SU-DHL-6 (cell line): ENCODE results near the gene PCMT1.
"Not testable (repeated sequence)": the region's sequence is repeated elsewhere in the genome, so short reads cannot be mapped to it uniquely, and the experiment has no call there.

Experiments
- CTCF ChIP-seq: fragments of 200-600 bp; sonication (generic); IDR thresholded peaks from one replicate; pipeline ENCODE4 v1.5.1; 2017; ENCODE audit warnings: antibody characterized with exemption, mild to moderate bottlenecking, low read length, moderate library complexity; ENCODE audit not compliant: insufficient read depth, poor library complexity, severe bottlenecking
- EZH2phosphoT487 ChIP-seq: fragments of 200-600 bp; sonication (generic), shearing (Covaris generic); conservative IDR thresholded peaks from 2 replicates; pipeline ENCODE4 v1.6.1; 2018; ENCODE audit warnings: mild to moderate bottlenecking, antibody characterized with exemption, low read length, moderate library complexity, mixed read lengths

DNA sequence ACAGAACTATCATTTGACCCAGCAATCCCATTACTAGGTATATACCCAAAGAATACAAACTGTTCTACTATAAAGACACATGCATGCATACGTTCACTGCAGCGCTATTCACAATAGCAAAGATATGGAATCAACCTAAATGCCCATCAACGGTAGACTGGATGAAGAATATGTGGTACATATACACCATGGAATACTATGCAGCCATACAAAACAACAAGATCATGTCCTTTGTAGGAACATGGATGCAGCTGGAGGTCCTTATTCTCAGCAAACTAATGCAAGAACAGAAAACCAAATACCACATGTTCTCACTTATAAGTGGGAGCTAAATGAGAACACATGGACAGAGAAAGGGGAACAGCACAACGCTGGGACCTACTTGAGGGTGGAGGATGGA is 98.8 kb downstream of the PCMT1 start:
- not testable (repeated sequence) for TF ChIP-seq CTCF, EZH2phosphoT487
